Stomach (tissue), 4 donors: ENCODE measurements around the gene RBM23.

Experiments
- EP300 ChIP-seq: sonication (generic); formaldehyde crosslinking; IDR thresholded peaks from one replicate; pipeline ENCODE4 v1.6.1; 2017; ENCODE audit warnings: antibody characterized with exemption
- POLR2AphosphoS5 ChIP-seq, 3 donors: sonication (generic); formaldehyde crosslinking; IDR thresholded peaks; one replicate each; pipeline ENCODE4 v1.6.1; 2016; ENCODE audit warnings: antibody characterized with exemption in 3 of 3
- TF ChIP-seq, protein P1 (sequence below), 7 experiments: fragments of 450-650 bp in 4 of 7; fragments of 200-600 bp in 3 of 7; sonication (generic) in 3 of 7; IDR thresholded peaks; one replicate each; pipeline ENCODE4 v1.5.1; 2016 to 2019; ENCODE audit warnings: antibody characterized with exemption in 7 of 7, control low read depth in 2 of 7, mild to moderate bottlenecking in 1 of 7

DNA sequence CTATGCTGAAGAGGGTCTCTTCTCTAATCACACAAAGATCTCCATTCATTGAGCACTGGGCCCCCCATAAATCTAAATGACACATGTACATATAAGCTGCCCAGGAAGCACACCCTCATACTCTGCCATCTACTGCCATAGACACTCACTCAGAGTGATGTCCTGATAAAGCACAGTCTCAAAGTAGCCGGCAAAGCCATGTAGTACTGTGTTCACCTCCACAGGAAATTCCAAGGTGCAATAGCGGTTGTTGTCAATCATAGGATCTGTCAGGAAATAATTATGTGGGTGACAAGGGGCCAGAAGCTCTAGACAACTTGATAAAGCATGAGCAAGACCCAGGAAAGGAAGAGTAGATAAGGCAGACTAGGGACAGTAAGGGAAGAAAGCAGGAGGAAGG is 3.3 kb upstream of the RBM23 start:
- TF ChIP-seq, protein P1, sequence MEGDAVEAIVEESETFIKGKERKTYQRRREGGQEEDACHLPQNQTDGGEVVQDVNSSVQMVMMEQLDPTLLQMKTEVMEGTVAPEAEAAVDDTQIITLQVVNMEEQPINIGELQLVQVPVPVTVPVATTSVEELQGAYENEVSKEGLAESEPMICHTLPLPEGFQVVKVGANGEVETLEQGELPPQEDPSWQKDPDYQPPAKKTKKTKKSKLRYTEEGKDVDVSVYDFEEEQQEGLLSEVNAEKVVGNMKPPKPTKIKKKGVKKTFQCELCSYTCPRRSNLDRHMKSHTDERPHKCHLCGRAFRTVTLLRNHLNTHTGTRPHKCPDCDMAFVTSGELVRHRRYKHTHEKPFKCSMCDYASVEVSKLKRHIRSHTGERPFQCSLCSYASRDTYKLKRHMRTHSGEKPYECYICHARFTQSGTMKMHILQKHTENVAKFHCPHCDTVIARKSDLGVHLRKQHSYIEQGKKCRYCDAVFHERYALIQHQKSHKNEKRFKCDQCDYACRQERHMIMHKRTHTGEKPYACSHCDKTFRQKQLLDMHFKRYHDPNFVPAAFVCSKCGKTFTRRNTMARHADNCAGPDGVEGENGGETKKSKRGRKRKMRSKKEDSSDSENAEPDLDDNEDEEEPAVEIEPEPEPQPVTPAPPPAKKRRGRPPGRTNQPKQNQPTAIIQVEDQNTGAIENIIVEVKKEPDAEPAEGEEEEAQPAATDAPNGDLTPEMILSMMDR (IDR thresholded peaks at IDR 0.05): no peak
- TF ChIP-seq POLR2AphosphoS5 (IDR thresholded peaks at IDR 0.05) (no peak), EP300 (no peak)
